GM12873 (cell line): ENCODE data around the gene RERE.

Experiments
- CTCF ChIP-seq: IDR thresholded peaks from 2 replicates; pipeline ENCODE4 v1.5.1; 2012; ENCODE audit warnings: low read depth, mild to moderate bottlenecking, moderate library complexity, low read length, control low read depth; ENCODE audit not compliant: insufficient read depth; ENCODE audit errors: missing control alignments

The RERE gene

GRCh38 chr1:8357329-8358101 lies 459.9 kb downstream of the RERE start:
- TF ChIP-seq CTCF: no peak

- TF ChIP-seq CTCF: no peak
Measured at GRCh38 chr1:8356256-8357209, 460.9 kb downstream of the RERE start.

GRCh38 chr1:8355439-8356255 lies 461.8 kb downstream of the RERE start:
- no peak for TF ChIP-seq CTCF

GRCh38 chr1:8354038-8354437 lies 463.4 kb downstream of the RERE start:
- no peak for TF ChIP-seq CTCF

GRCh38 chr1:8352886-8353785 lies 464.3 kb downstream of the RERE start:
- TF ChIP-seq CTCF: no peak

GRCh38 chr1:8352471-8352845 lies 465.0 kb downstream of the RERE start:
- no peak for TF ChIP-seq CTCF
